Endothelial cell of umbilical vein (primary cell): ENCODE data around the gene SLC7A6. TPM values are rescaled to one million over a fixed set of nuclear protein-coding genes. Genes with fewer than 3 reads are reported as not detected.

Experiments used
- BruUV-seq: library from RNA; stranded (reverse); fragments of 400-500 nt; replicated peaks from 2 replicates; lab custom pipeline; 2021; lab: Mats Ljungman, UMichigan
- CTCF ChIA-PET: fragments of 300-600, 350-600 bp; sonication (Branson Sonifier 250); formaldehyde crosslinking; loops from one replicate; lab custom pipeline; 2021; ENCODE audit warnings: antibody characterized with exemption, inconsistent platforms; lab: Charles Lee
- POLR2A ChIA-PET: fragments of 300-600, 350-600 bp; sonication (Branson Sonifier 250); formaldehyde crosslinking; loops from one replicate; lab custom pipeline; 2021; ENCODE audit warnings: antibody characterized with exemption, inconsistent platforms; lab: Charles Lee
- DNase-seq: peaks from one replicate; pipeline ENCODE4 v3.0.0-alpha.2; 2011; ENCODE audit warnings: low read depth, low spot score
- FAIRE-seq: peaks from 2 replicates; lab custom pipeline; 2011; peaks lifted over from hg19 to GRCh38; lab: Jason Lieb, UNC
- H2AFZ ChIP-seq: 2 replicates; pipeline ENCODE4 v1.6.0; 2012; ENCODE audit warnings: low read depth, low read length, control low read depth, inconsistent platforms
- H3K27ac ChIP-seq: 2 replicates; pipeline ENCODE4 v1.5.1; 2011; ENCODE audit warnings: low read depth, mild to moderate bottlenecking, control low read depth, low read length, moderate library complexity; ENCODE audit not compliant: insufficient read depth
- H3K27me3 ChIP-seq, 2 experiments: 2 replicates each; pipeline versions ENCODE4 v1.6.0 to v1.6.1; 2011; ENCODE audit warnings: low read length in 2 of 2, mixed read lengths in 1 of 2; ENCODE audit not compliant: control insufficient read depth in 2 of 2, insufficient read depth in 2 of 2
- H3K36me3 ChIP-seq, 2 experiments: 2 replicates in 1 of 2; 3 replicates in 1 of 2; pipeline ENCODE4 v1.5.1; 2011; ENCODE audit warnings: low read length in 2 of 2, mild to moderate bottlenecking in 1 of 2, moderate library complexity in 1 of 2; ENCODE audit not compliant: control insufficient read depth in 2 of 2, insufficient read depth in 2 of 2; ENCODE audit errors: extremely low read depth in 1 of 2
- H3K4me1 ChIP-seq: 3 replicates; pipeline ENCODE4 v1.5.1; 2011; ENCODE audit warnings: mild to moderate bottlenecking, low read length; ENCODE audit not compliant: control insufficient read depth, insufficient read depth; ENCODE audit errors: extremely low read depth
- H3K4me2 ChIP-seq: 2 replicates; pipeline ENCODE4 v1.6.1; 2011; ENCODE audit warnings: low read length, control low read depth, mixed read lengths; ENCODE audit not compliant: insufficient read depth
- H3K4me3 ChIP-seq, 3 experiments: fragments of 200-600 bp in 1 of 3; sonication (generic), shearing (Covaris generic) in 1 of 3; replicated peaks in 1 of 3; 2 replicates each; pipeline ENCODE4 v1.5.1; 2011 to 2016; ENCODE audit warnings: control low read depth in 3 of 3, low read length in 3 of 3, mild to moderate bottlenecking in 2 of 3, inconsistent platforms in 1 of 3, low read depth in 1 of 3, moderate library complexity in 1 of 3; ENCODE audit not compliant: insufficient read depth in 1 of 3
- H3K79me2 ChIP-seq: 2 replicates; pipeline ENCODE4 v1.6.0; 2012; ENCODE audit warnings: low read length, inconsistent platforms; ENCODE audit not compliant: control insufficient read depth, insufficient read depth
- H3K9ac ChIP-seq: replicated peaks from 2 replicates; pipeline ENCODE3; 2011; ENCODE audit warnings: low read length, control low read depth; ENCODE audit not compliant: insufficient read depth; ENCODE audit errors: extremely low read depth
- H3K9me1 ChIP-seq: replicated peaks from 3 replicates; pipeline ENCODE4 v1.6.0; 2011; ENCODE audit warnings: mild to moderate bottlenecking, low read length; ENCODE audit not compliant: control insufficient read depth, insufficient read depth; ENCODE audit errors: extremely low read depth
- H3K9me3 ChIP-seq: replicated peaks from 2 replicates; pipeline ENCODE4 v1.5.1; 2012; ENCODE audit warnings: low read length, inconsistent platforms; ENCODE audit not compliant: control insufficient read depth, insufficient read depth
- H4K20me1 ChIP-seq: replicated peaks from 2 replicates; pipeline ENCODE3; 2011; ENCODE audit warnings: mild to moderate bottlenecking, low read length; ENCODE audit not compliant: control insufficient read depth, insufficient read depth; ENCODE audit errors: extremely low read depth
- CTCF ChIP-seq, 2 donors: IDR thresholded peaks; 1 replicate in 1 of 2; 2 replicates in 1 of 2; pipeline ENCODE4 v1.5.1; 2011; ENCODE audit warnings: low read length in 2 of 2, mild to moderate bottlenecking in 2 of 2, moderate library complexity in 2 of 2, control low read depth in 1 of 2, inconsistent platforms in 1 of 2, low read depth in 1 of 2; ENCODE audit not compliant: insufficient read depth in 1 of 2; ENCODE audit errors: extremely low read depth in 1 of 2
- EZH2 ChIP-seq: IDR thresholded peaks from 2 replicates; pipeline ENCODE4 v1.6.1; 2012; ENCODE audit warnings: borderline replicate concordance, low read depth, mild to moderate bottlenecking, moderate library complexity, low read length, inconsistent platforms; ENCODE audit not compliant: severe bottlenecking
- FOS ChIP-seq: IDR thresholded peaks from 2 replicates; pipeline ENCODE4 v1.6.1; 2011; ENCODE audit warnings: mild to moderate bottlenecking, low read length, moderate library complexity, borderline replicate concordance; ENCODE audit not compliant: insufficient read depth
- GATA2 ChIP-seq: IDR thresholded peaks from 2 replicates; pipeline ENCODE4 v1.7.0; 2011; ENCODE audit warnings: low read depth, mild to moderate bottlenecking, moderate library complexity, mixed read lengths, low read length; ENCODE audit not compliant: insufficient read length, insufficient read depth
- JUN ChIP-seq: IDR thresholded peaks from 2 replicates; pipeline ENCODE4 v1.6.1; 2011; ENCODE audit warnings: borderline replicate concordance, low read depth; ENCODE audit not compliant: insufficient read length, insufficient read depth
- MAX ChIP-seq: IDR thresholded peaks from 2 replicates; pipeline ENCODE4 v1.6.1; 2011; ENCODE audit not compliant: insufficient read depth, insufficient read length
- MYC ChIP-seq: IDR thresholded peaks from one replicate; pipeline ENCODE4 v1.6.1; 2011; ENCODE audit warnings: mild to moderate bottlenecking, low read depth, low read length
- POLR2A ChIP-seq: IDR thresholded peaks from 2 replicates; pipeline ENCODE4 v1.6.1; 2012; ENCODE audit warnings: low read depth, mild to moderate bottlenecking, control low read depth, low read length
- POLR2AphosphoS5 ChIP-seq: IDR thresholded peaks from 2 replicates; pipeline ENCODE4 v1.6.1; 2012; ENCODE audit warnings: low read depth, mild to moderate bottlenecking, control low read depth, low read length, moderate library complexity; ENCODE audit not compliant: insufficient read depth
- dilution Hi-C: fragments of 300-500 bp; cut with MboI; formaldehyde crosslinking; loops from one replicate; pipeline ENCODE4 v1.15.0; 2019; ENCODE audit warnings: low sequenced_read_pairs; ENCODE audit not compliant: extremely low pct_ligation_motif_present
- intact Hi-C: fragments of 100-400 bp; cut with micrococcal nuclease; formaldehyde crosslinking; loops from one replicate; pipeline ENCODE4 v1.10.0; 2022
- polyA plus RNA-seq, 4 experiments: library from polyadenylated mRNA; depleted of rRNA in 3 of 4; stranded (reverse) in 3 of 4; unstranded in 1 of 4; fragments of >200 nt; gene quantifications; 2 replicates each; pipeline versions ENCODE4 v1.2.1 to v1.2.3, GENCODE V29; 2011 to 2012; ENCODE audit warnings: missing spikeins in 1 of 4
- total RNA-seq: library from RNA; stranded (reverse); gene quantifications from 2 replicates; pipeline ENCODE4 v1.2.3, GENCODE V29; 2021

The SLC7A6 gene
- total and polyA plus RNA-seq, 2 donors (not counting 3 experiments of a cell fraction or from before 2014, with no cell fraction given), result 68.0 to 86.5 TPM

- H3K27me3 ChIP-seq, result no peaks in the 10 kb centered on the region
- POLR2A ChIA-PET, result no interaction called here
- H3K9ac ChIP-seq, result no peak overlapping the region
- no TSS peak for BruUV-seq
- H3K4me3 ChIP-seq, result no peak overlapping the region
- H3K27ac ChIP-seq, result no peak overlapping the region
- no peak overlapping the region for H3K4me2 ChIP-seq
- no peak for TF ChIP-seq JUN
- TF ChIP-seq FOS, result no peak
- no peaks in the 10 kb centered on the region for H4K20me1 ChIP-seq
- no peak overlapping the region for H2AFZ ChIP-seq
- intact Hi-C loops, result no loop called here
- DNase-seq (no peak), FAIRE-seq (no peak)
- dilution Hi-C loops, result no loop called here
- CTCF ChIA-PET, result no interaction called here
- H3K79me2 ChIP-seq, result no peaks in the 10 kb centered on the region
- H3K9me3 ChIP-seq, result no peaks in the 10 kb centered on the region
- peaks cover 3 to 56% of the 10 kb centered on the region in 2 experiments for H3K36me3 ChIP-seq
- no peaks in the 10 kb centered on the region for H3K9me1 ChIP-seq
- H3K4me1 ChIP-seq, result no peaks in the 10 kb centered on the region
Observed at GRCh38 chr16:68349838-68350410, 85.6 kb downstream of the SLC7A6 start.

GRCh38 chr16:68350813-68351350 lies 86.6 kb downstream of the SLC7A6 start:
- no TSS peak for BruUV-seq
- no peak for TF ChIP-seq JUN
- no peak for TF ChIP-seq POLR2A
- no peak for TF ChIP-seq FOS
- no peak for TF ChIP-seq MAX
- no peak for TF ChIP-seq POLR2AphosphoS5
- no peak for TF ChIP-seq GATA2
- no peak for TF ChIP-seq MYC
- no peak for TF ChIP-seq EZH2
- TF ChIP-seq CTCF (IDR thresholded peaks at IDR 0.05; ENCODE audit: extremely low read depth in 1 of 2, insufficient read depth in 1 of 2, low read depth in 1 of 2, low read length in 2 of 2), result no peak
- dilution Hi-C loops, result no loop called here
- no peak overlapping the region for H2AFZ ChIP-seq
- H3K36me3 ChIP-seq, result peaks cover 0 to 55% of the 10 kb centered on the region in 2 experiments
- H3K27ac ChIP-seq, result no peak overlapping the region
- no peak overlapping the region for H3K9ac ChIP-seq
- intact Hi-C loops, result no loop called here
- no peaks in the 10 kb centered on the region for H3K79me2 ChIP-seq
- no peaks in the 10 kb centered on the region for H3K9me1 ChIP-seq
- POLR2A ChIA-PET, result no interaction called here
- H3K27me3 ChIP-seq, result no peaks in the 10 kb centered on the region
- no peaks in the 10 kb centered on the region for H4K20me1 ChIP-seq
- CTCF ChIA-PET, result no interaction called here
- H3K4me1 ChIP-seq, result no peaks in the 10 kb centered on the region
- no peak overlapping the region for H3K4me3 ChIP-seq
- no peaks in the 10 kb centered on the region for H3K9me3 ChIP-seq
- FAIRE-seq (no peak), DNase-seq (no peak)
- H3K4me2 ChIP-seq, result no peak overlapping the region
